ENCODE data around the gene LHX4.

LHX4 gene

DNA sequence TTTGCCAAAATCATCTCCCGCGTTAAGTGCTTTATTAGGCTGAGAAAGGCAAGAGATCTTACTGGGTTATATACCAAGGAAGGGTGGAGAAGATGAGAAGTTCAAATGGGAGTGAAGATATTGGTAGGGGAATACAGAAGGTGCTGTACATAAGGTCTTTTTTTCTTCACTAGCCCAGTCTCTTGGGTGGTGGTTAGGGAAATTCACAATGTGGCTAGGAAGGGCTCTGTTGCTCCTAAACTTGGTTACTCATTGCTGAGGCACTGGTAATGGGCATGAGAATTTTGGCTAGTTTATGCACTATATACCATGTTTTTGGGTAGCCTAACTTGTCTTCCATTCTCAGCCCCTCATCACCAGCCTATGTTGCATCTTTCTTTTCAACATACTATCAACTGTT lies 50.6 kb downstream of the LHX4 start:
- DNase-seq (ENCODE audit: low spot score in 2 of 2) (no peak), ATAC-seq (replicated peaks; ENCODE audit: extremely low read depth, poor library complexity, severe bottlenecking) (no peak)
- no peaks in the 10 kb centered on the region for H3K4me1 Mint-ChIP-seq
- no peaks in the 10 kb centered on the region for H3K9me3 Mint-ChIP-seq
- H3K4me3 Mint-ChIP-seq, result no peak overlapping the region
- H3K27me3 Mint-ChIP-seq, result no peaks in the 10 kb centered on the region
- peaks cover 11% of the 10 kb centered on the region for H3K36me3 Mint-ChIP-seq (ENCODE audit: insufficient read depth)
- H3K27ac Mint-ChIP-seq (ENCODE audit: low read depth), result no peak overlapping the region

- no peaks in the 10 kb centered on the region for H3K27me3 Mint-ChIP-seq
- ATAC-seq (replicated peaks; ENCODE audit: extremely low read depth, poor library complexity, severe bottlenecking), result no peak
- no peak for DNase-seq (ENCODE audit: low spot score in 2 of 2)
- no peak overlapping the region for H3K4me3 Mint-ChIP-seq
- no peaks in the 10 kb centered on the region for H3K4me1 Mint-ChIP-seq
- no peak overlapping the region for H3K27ac Mint-ChIP-seq (ENCODE audit: low read depth)
- peaks cover 11% of the 10 kb centered on the region for H3K36me3 Mint-ChIP-seq (ENCODE audit: insufficient read depth)
- no peaks in the 10 kb centered on the region for H3K9me3 Mint-ChIP-seq
These were observed 51.4 kb downstream of the LHX4 start for GRCh38 chr1:180281490-180281889.

- ATAC-seq (replicated peaks; ENCODE audit: extremely low read depth, poor library complexity, severe bottlenecking) (no peak), DNase-seq (ENCODE audit: low spot score in 2 of 2) (no peak)
- H3K9me3 Mint-ChIP-seq, result no peaks in the 10 kb centered on the region
- no peaks in the 10 kb centered on the region for H3K27me3 Mint-ChIP-seq
- no peak overlapping the region for H3K27ac Mint-ChIP-seq (ENCODE audit: low read depth)
- no peaks in the 10 kb centered on the region for H3K4me1 Mint-ChIP-seq
- no peak overlapping the region for H3K4me3 Mint-ChIP-seq
- peaks cover 11% of the 10 kb centered on the region for H3K36me3 Mint-ChIP-seq (ENCODE audit: insufficient read depth)
These were observed 52.5 kb downstream of the LHX4 start for GRCh38 chr1:180282401-180283044.

- Mint-ChIP-seq H3K36me3 (ENCODE audit: insufficient read depth) (peaks cover 13% of the 10 kb centered on the region), H3K4me1 (no peaks in the 10 kb centered on the region), H3K9me3 (no peaks in the 10 kb centered on the region), H3K27ac (ENCODE audit: low read depth) (no peak overlapping the region), H3K4me3 (no peak overlapping the region), H3K27me3 (no peaks in the 10 kb centered on the region)
- ATAC-seq (replicated peaks; ENCODE audit: extremely low read depth, poor library complexity, severe bottlenecking) (no peak), DNase-seq (ENCODE audit: low spot score in 2 of 2) (no peak)
These were observed 53.0 kb downstream of the LHX4 start for GRCh38 chr1:180283098-180283497.

GRCh38 chr1:180286417-180286816 lies 56.4 kb downstream of the LHX4 start:
- peaks cover 9% of the 10 kb centered on the region for H3K36me3 Mint-ChIP-seq (ENCODE audit: insufficient read depth)
- H3K27ac Mint-ChIP-seq (ENCODE audit: low read depth), result no peak overlapping the region
- H3K4me3 Mint-ChIP-seq, result no peak overlapping the region
- H3K27me3 Mint-ChIP-seq, result no peaks in the 10 kb centered on the region
- H3K9me3 Mint-ChIP-seq, result no peaks in the 10 kb centered on the region
- DNase-seq (ENCODE audit: low spot score in 2 of 2), result no peak
- H3K4me1 Mint-ChIP-seq, result peaks cover 10% of the 10 kb centered on the region
- no peak for ATAC-seq (replicated peaks; ENCODE audit: extremely low read depth, poor library complexity, severe bottlenecking)

DNA sequence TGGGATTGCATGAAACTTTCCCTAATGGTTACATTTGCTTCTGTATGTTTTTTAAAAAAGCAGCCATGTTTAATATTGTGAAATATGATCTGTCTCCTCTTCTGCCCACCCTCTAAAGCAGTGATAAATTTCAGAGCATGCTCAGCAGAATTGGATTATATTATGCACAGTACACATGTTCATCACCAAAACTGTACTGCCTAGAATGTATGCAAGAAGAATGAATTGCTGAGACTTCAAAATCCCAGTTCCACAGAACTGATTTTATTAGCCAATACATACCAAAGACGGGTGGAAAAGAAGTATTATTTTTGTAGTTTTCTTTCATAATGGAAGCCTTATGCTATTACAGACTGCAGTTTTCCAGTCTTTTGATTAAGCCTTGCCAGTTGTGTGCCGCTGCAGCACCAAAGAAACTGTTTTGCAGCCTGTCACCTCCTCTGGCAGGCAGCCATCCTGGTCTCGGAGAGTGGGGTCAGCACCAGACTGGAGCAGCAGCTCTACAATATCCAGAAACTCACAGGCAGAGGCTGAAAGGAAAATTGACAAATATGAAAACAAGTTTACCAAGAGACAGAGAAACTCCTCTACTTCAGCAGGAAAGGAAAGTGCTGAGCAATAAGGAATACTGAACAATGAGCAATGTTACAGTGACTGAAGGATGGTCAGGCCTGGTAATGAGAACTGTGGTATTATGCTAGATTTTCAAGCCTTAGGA lies 58.1 kb downstream of the LHX4 start:
- H3K4me1 Mint-ChIP-seq, result peaks cover 10% of the 10 kb centered on the region
- H3K9me3 Mint-ChIP-seq, result no peaks in the 10 kb centered on the region
- H3K4me3 Mint-ChIP-seq, result no peak overlapping the region
- H3K27ac Mint-ChIP-seq (ENCODE audit: low read depth), result no peak overlapping the region
- H3K27me3 Mint-ChIP-seq, result no peaks in the 10 kb centered on the region
- DNase-seq (ENCODE audit: low spot score in 2 of 2), result no peak
- no peak for ATAC-seq (replicated peaks; ENCODE audit: extremely low read depth, poor library complexity, severe bottlenecking)
- H3K36me3 Mint-ChIP-seq (ENCODE audit: insufficient read depth), result peaks cover 9% of the 10 kb centered on the region

- no peak for DNase-seq (ENCODE audit: low spot score in 2 of 2)
- no peak overlapping the region for H3K27ac Mint-ChIP-seq (ENCODE audit: low read depth)
- no peak overlapping the region for H3K4me3 Mint-ChIP-seq
- peaks cover 9% of the 10 kb centered on the region for H3K36me3 Mint-ChIP-seq (ENCODE audit: insufficient read depth)
- ATAC-seq (replicated peaks; ENCODE audit: extremely low read depth, poor library complexity, severe bottlenecking), result no peak
- peaks cover 10% of the 10 kb centered on the region for H3K4me1 Mint-ChIP-seq
- H3K9me3 Mint-ChIP-seq, result no peaks in the 10 kb centered on the region
- H3K27me3 Mint-ChIP-seq, result no peaks in the 10 kb centered on the region
These were observed 58.9 kb downstream of the LHX4 start for GRCh38 chr1:180288940-180289339.

- Mint-ChIP-seq H3K4me1 (peaks cover 10% of the 10 kb centered on the region), H3K36me3 (ENCODE audit: insufficient read depth) (peaks cover 6% of the 10 kb centered on the region), H3K9me3 (no peaks in the 10 kb centered on the region), H3K27me3 (no peaks in the 10 kb centered on the region), H3K27ac (ENCODE audit: low read depth) (no peak overlapping the region), H3K4me3 (no peak overlapping the region)
- ATAC-seq (replicated peaks; ENCODE audit: extremely low read depth, poor library complexity, severe bottlenecking), result no peak
- DNase-seq (ENCODE audit: low spot score in 2 of 2), result no peak
These were observed 60.4 kb downstream of the LHX4 start for GRCh38 chr1:180290265-180291001.

- no peak for ATAC-seq (replicated peaks; ENCODE audit: extremely low read depth, poor library complexity, severe bottlenecking)
- peaks cover 10% of the 10 kb centered on the region for H3K4me1 Mint-ChIP-seq
- H3K9me3 Mint-ChIP-seq, result no peaks in the 10 kb centered on the region
- peaks cover 6% of the 10 kb centered on the region for H3K36me3 Mint-ChIP-seq (ENCODE audit: insufficient read depth)
- no peaks in the 10 kb centered on the region for H3K27me3 Mint-ChIP-seq
- no peak overlapping the region for H3K27ac Mint-ChIP-seq (ENCODE audit: low read depth)
- DNase-seq (ENCODE audit: low spot score in 2 of 2), result no peak
- H3K4me3 Mint-ChIP-seq, result no peak overlapping the region
These were observed 60.9 kb downstream of the LHX4 start for GRCh38 chr1:180291004-180291403.

DNA sequence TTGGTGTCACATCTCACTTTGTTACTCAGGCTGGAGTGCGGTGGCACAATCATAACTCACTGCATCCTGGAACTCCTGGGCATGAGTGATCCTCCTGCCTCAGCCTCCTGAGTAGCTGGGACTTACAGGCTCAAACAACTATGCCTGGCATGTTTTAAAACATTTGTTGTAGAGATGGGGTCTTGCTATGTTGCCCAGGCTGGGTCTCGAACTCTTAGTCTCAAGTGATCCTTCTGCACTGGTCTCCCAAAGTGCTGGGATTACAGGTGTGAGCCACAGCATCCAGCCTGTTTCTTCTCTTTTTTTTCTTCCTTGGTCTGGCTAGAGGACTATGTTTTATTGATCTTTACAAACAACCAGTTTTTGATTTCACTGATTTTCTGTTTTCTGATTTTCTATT lies 64.6 kb downstream of the LHX4 start:
- Mint-ChIP-seq H3K9me3 (no peaks in the 10 kb centered on the region), H3K27me3 (no peaks in the 10 kb centered on the region), H3K27ac (ENCODE audit: low read depth) (no peak overlapping the region), H3K4me1 (peaks cover 6% of the 10 kb centered on the region), H3K36me3 (ENCODE audit: insufficient read depth) (peaks cover 6% of the 10 kb centered on the region), H3K4me3 (no peak overlapping the region)
- DNase-seq (ENCODE audit: low spot score in 2 of 2) (no peak), ATAC-seq (replicated peaks; ENCODE audit: extremely low read depth, poor library complexity, severe bottlenecking) (no peak)

- Mint-ChIP-seq H3K27ac (ENCODE audit: low read depth) (no peak overlapping the region), H3K36me3 (ENCODE audit: insufficient read depth) (peaks cover 6% of the 10 kb centered on the region), H3K9me3 (no peaks in the 10 kb centered on the region), H3K4me3 (no peak overlapping the region), H3K27me3 (no peaks in the 10 kb centered on the region), H3K4me1 (peaks cover 6% of the 10 kb centered on the region)
- DNase-seq (ENCODE audit: low spot score in 2 of 2) (no peak), ATAC-seq (replicated peaks; ENCODE audit: extremely low read depth, poor library complexity, severe bottlenecking) (no peak)
These were observed 65.9 kb downstream of the LHX4 start for GRCh38 chr1:180295999-180296398.

GRCh38 chr1:180299479-180300221 lies 69.6 kb downstream of the LHX4 start:
- ATAC-seq (replicated peaks; ENCODE audit: extremely low read depth, poor library complexity, severe bottlenecking) (no peak), DNase-seq (ENCODE audit: low spot score in 2 of 2) (no peak)
- no peaks in the 10 kb centered on the region for H3K27me3 Mint-ChIP-seq
- no peak overlapping the region for H3K4me3 Mint-ChIP-seq
- H3K36me3 Mint-ChIP-seq (ENCODE audit: insufficient read depth), result peaks cover 4% of the 10 kb centered on the region
- peaks cover 6% of the 10 kb centered on the region for H3K4me1 Mint-ChIP-seq
- no peak overlapping the region for H3K27ac Mint-ChIP-seq (ENCODE audit: low read depth)
- no peaks in the 10 kb centered on the region for H3K9me3 Mint-ChIP-seq

Data from central memory CD8-positive, alpha-beta T cell (primary cell).